Measurements from ENCODE around the gene CCT3.
A peak's percentile ranks its signal among the peaks of the same experiment; 100 is the strongest.
"Not testable (repeated sequence)": the region's sequence is repeated elsewhere in the genome, so short reads cannot be mapped to it uniquely, and the experiment has no call there.

Gene CCT3

GRCh38 chr1:156338180-156338976 lies at the start of gene CCT3, which contains the start of gene TSACC:
CCT3 (minus strand) TSS chr1:156338292; CDS start chr1:156338184, 108 bp downstream.
TSACC (plus strand) TSS chr1:156338526; CDS start chr1:156339758, 1,232 bp downstream.
- peak; percentile 99 for DNase-seq (ENCODE audit: low spot score)

- no peak for DNase-seq (ENCODE audit: low spot score)
These were observed 49.7 kb upstream of the CCT3 start for GRCh38 chr1:156387870-156388173.

- DNase-seq (ENCODE audit: low spot score) = no peak
These were observed 49.1 kb upstream of the CCT3 start for GRCh38 chr1:156386949-156387869.

- DNase-seq (ENCODE audit: low spot score) = no peak
These were observed 48.2 kb upstream of the CCT3 start for GRCh38 chr1:156386134-156386901.

GRCh38 chr1:156385534-156386031 lies 47.5 kb upstream of the CCT3 start:
- peak; percentile 63 for DNase-seq (ENCODE audit: low spot score)

GRCh38 chr1:156384658-156385057 lies 46.6 kb upstream of the CCT3 start:
- no peak for DNase-seq (ENCODE audit: low spot score)

GRCh38 chr1:156384007-156384406 lies 45.9 kb upstream of the CCT3 start:
- no peak for DNase-seq (ENCODE audit: low spot score)

GRCh38 chr1:156383023-156383422 lies 44.9 kb upstream of the CCT3 start:
- peak; percentile 33 for DNase-seq (ENCODE audit: low spot score)

- no peak for DNase-seq (ENCODE audit: low spot score)
These were observed 44.5 kb upstream of the CCT3 start for GRCh38 chr1:156382561-156382960.

- DNase-seq (ENCODE audit: low spot score) = no peak
These were observed 41.5 kb upstream of the CCT3 start for GRCh38 chr1:156379420-156380165.

GRCh38 chr1:156378557-156378956 lies 40.5 kb upstream of the CCT3 start:
- DNase-seq (ENCODE audit: low spot score) = no peak

- DNase-seq (ENCODE audit: low spot score) = no peak
These were observed 39.1 kb upstream of the CCT3 start for GRCh38 chr1:156376958-156377919.

- DNase-seq (ENCODE audit: low spot score) = no peak
These were observed 38.1 kb upstream of the CCT3 start for GRCh38 chr1:156376146-156376545.

GRCh38 chr1:156373546-156373945 lies 35.5 kb upstream of the CCT3 start:
- DNase-seq (ENCODE audit: low spot score) = no peak

GRCh38 chr1:156372876-156373275 lies 34.8 kb upstream of the CCT3 start:
- no peak for DNase-seq (ENCODE audit: low spot score)

GRCh38 chr1:156372265-156372586 lies 34.1 kb upstream of the CCT3 start:
- DNase-seq (ENCODE audit: low spot score) = no peak

GRCh38 chr1:156371553-156372264 lies 33.6 kb upstream of the CCT3 start:
- DNase-seq (ENCODE audit: low spot score) = no peak

GRCh38 chr1:156369685-156370286 lies 31.7 kb upstream of the CCT3 start:
- DNase-seq (ENCODE audit: low spot score) = not testable (repeated sequence)

Data from LoVo (cell line).